Measurements from ENCODE around the gene NMUR1.

- TF ChIP-seq CTCF (IDR thresholded peaks at IDR 0.05 in 4 of 5, conservative IDR thresholded peaks at IDR 0.05 in 1 of 5) (no peak), POLR2A (IDR thresholded peaks at IDR 0.05) (no peak)
These were observed 1.9 kb upstream of the NMUR1 start for GRCh38 chr2:231531883-231532755.
